HEK293 (cell line): ENCODE measurements around the gene CAMK2G.

Source experiments
- CTCF ChIA-PET: fragments of 350-600 bp; formaldehyde crosslinking; extraction: SDS; loops from one replicate; lab custom pipeline; 2021; ENCODE audit warnings: antibody characterized with exemption; lab: Yijun Ruan, JAX
- POLR2A ChIA-PET: fragments of 300-600 bp; formaldehyde crosslinking; extraction: SDS; loops from one replicate; lab custom pipeline; 2020; ENCODE audit warnings: antibody characterized with exemption, inconsistent platforms; lab: Yijun Ruan, JAX
- H3K27ac ChIP-seq: fragments of 200-500 bp; sonication (Bioruptor generic); 2 replicates; pipeline ENCODE4 v1.5.1; 2014; ENCODE audit warnings: low read depth, low read length, control low read depth, inconsistent platforms; ENCODE audit errors: extremely low read depth
- H3K36me3 ChIP-seq, 2 experiments: fragments of 200-500 bp in 1 of 2; sonication (Bioruptor generic) in 1 of 2; 1 replicate in 1 of 2; 2 replicates in 1 of 2; pipeline ENCODE4 v1.5.1; 2014 to 2017; ENCODE audit warnings: inconsistent platforms in 2 of 2, low read length in 2 of 2; ENCODE audit not compliant: control insufficient read depth in 2 of 2, insufficient read depth in 1 of 2
- H3K4me1 ChIP-seq: fragments of 200-500 bp; sonication (Bioruptor generic); 2 replicates; pipeline ENCODE4 v1.5.1; 2014; ENCODE audit warnings: mild to moderate bottlenecking, low read length, inconsistent platforms; ENCODE audit not compliant: control insufficient read depth, insufficient read depth
- H3K4me3 ChIP-seq: 2 replicates; pipeline ENCODE4 v1.5.1; 2011; ENCODE audit warnings: low read depth, mild to moderate bottlenecking, control low read depth, low read length, moderate library complexity
- H3K9me3 ChIP-seq: fragments of 200-500 bp; sonication (Bioruptor generic); 2 replicates; pipeline ENCODE4 v1.5.1; 2014; ENCODE audit warnings: low read depth, low read length, inconsistent platforms; ENCODE audit not compliant: control insufficient read depth, insufficient read depth
- BCL11A ChIP-seq: fragments of 450-650 bp; formaldehyde crosslinking; IDR thresholded peaks from 2 replicates; pipeline ENCODE4 v1.5.1; 2016; ENCODE audit warnings: low read depth, missing biosample characterization, missing genetic modification characterization
- BCL11B ChIP-seq: fragments of 450-650 bp; formaldehyde crosslinking; IDR thresholded peaks from 2 replicates; pipeline ENCODE4 v1.5.1; 2016; ENCODE audit warnings: low read depth, missing biosample characterization, missing genetic modification characterization
- PATZ1 ChIP-seq: fragments of 450-650 bp; formaldehyde crosslinking; IDR thresholded peaks from 2 replicates; pipeline ENCODE4 v1.5.1; 2016; ENCODE audit warnings: missing biosample characterization, missing genetic modification characterization
- REPIN1 ChIP-seq: fragments of 450-650 bp; formaldehyde crosslinking; IDR thresholded peaks from 2 replicates; pipeline ENCODE4 v1.5.1; 2017; ENCODE audit warnings: missing biosample characterization, missing genetic modification characterization, low read depth
- REST ChIP-seq: fragments of 450-650 bp; formaldehyde crosslinking; IDR thresholded peaks from 2 replicates; pipeline ENCODE4 v1.5.1; 2016; ENCODE audit warnings: missing biosample characterization, missing genetic modification characterization
- ZBTB6 ChIP-seq: fragments of 450-650 bp; formaldehyde crosslinking; IDR thresholded peaks from 2 replicates; pipeline ENCODE4 v1.5.1; 2017; ENCODE audit warnings: missing biosample characterization, missing genetic modification characterization
- ZNF488 ChIP-seq: fragments of 450-650 bp; formaldehyde crosslinking; IDR thresholded peaks from 2 replicates; pipeline ENCODE4 v1.5.1; 2016; ENCODE audit warnings: missing biosample characterization, missing genetic modification characterization
- ZNF544 ChIP-seq: fragments of 450-650 bp; formaldehyde crosslinking; IDR thresholded peaks from 2 replicates; pipeline ENCODE4 v1.5.0; 2017; ENCODE audit warnings: missing biosample characterization, missing genetic modification characterization
- ZNF626 ChIP-seq: fragments of 450-650 bp; sonication (Bioruptor Pico); formaldehyde crosslinking; IDR thresholded peaks from 2 replicates; pipeline ENCODE4 v1.5.1; 2018; ENCODE audit warnings: missing biosample characterization, missing genetic modification characterization, inconsistent platforms
- TF ChIP-seq, protein P1 (sequence below): fragments of 450-650 bp; formaldehyde crosslinking; IDR thresholded peaks from 2 replicates; pipeline ENCODE4 v1.5.1; 2016; ENCODE audit warnings: missing biosample characterization, missing genetic modification characterization

CAMK2G gene

GRCh38 chr10:73843261-73843660 lies 31.1 kb downstream of the CAMK2G start:
- TF ChIP-seq ZNF544 (tag by site-specific recombination) (no peak), PATZ1 (no peak), ZBTB6 (tag by site-specific recombination) (no peak), BCL11A (tag by site-specific recombination) (no peak), REPIN1 (tag by site-specific recombination) (no peak), ZNF488 (no peak), ZNF626 (no peak), BCL11B (tag by site-specific recombination) (no peak)
- TF ChIP-seq, protein P1, sequence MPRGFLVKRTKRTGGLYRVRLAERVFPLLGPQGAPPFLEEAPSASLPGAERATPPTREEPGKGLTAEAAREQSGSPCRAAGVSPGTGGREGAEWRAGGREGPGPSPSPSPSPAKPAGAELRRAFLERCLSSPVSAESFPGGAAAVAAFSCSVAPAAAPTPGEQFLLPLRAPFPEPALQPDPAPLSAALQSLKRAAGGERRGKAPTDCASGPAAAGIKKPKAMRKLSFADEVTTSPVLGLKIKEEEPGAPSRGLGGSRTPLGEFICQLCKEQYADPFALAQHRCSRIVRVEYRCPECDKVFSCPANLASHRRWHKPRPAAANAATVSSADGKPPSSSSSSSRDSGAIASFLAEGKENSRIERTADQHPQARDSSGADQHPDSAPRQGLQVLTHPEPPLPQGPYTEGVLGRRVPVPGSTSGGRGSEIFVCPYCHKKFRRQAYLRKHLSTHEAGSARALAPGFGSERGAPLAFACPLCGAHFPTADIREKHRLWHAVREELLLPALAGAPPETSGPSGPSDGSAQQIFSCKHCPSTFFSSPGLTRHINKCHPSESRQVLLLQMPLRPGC (tag by site-specific recombination), result no peak
- Histone ChIP-seq H3K4me1 (no peaks in the 10 kb centered on the region), H3K36me3 (peaks cover 7 to 67% of the 10 kb centered on the region in 2 experiments; a peak in 2 of 3 replicates), H3K9me3 (no peaks in the 10 kb centered on the region), H3K4me3 (no peak overlapping the region), H3K27ac (no peak overlapping the region)
- ChIA-PET POLR2A (interaction anchor here (0.7 kb wide), 1 partner anchor 454 kb away, joined by 3 read pairs; no protein-coding TSS in a partner anchor), CTCF (interaction anchor here (0.6 to 12.7 kb wide), 2 partner anchors 26 to 35 kb away, joined by 3 to 267 read pairs; partner anchors contain the start of gene CAMK2G)

DNA sequence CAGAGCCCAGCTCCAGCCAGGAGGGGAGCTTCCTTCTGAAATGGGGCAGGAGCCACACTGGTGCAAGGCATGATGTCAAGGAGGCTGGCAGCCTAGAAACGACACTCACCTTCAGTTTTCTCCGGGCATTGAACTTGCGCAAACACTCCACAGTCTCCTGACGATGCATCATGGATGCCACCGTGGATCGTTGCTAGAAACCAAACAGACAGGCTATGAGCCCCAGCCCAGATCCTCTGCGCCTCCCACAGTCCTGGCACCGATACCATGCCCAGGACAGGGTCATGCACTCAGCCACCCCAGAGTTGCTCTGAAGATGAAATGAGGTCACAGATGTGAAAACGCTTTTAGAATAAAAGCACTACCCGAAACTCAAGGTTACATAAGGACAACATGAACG lies 32.0 kb downstream of the CAMK2G start:
- TF ChIP-seq REST (tag by site-specific recombination), result no peak
- peaks cover 7 to 67% of the 10 kb centered on the region in 2 experiments; a peak in 2 of 3 replicates for H3K36me3 ChIP-seq
- no peak overlapping the region for H3K27ac ChIP-seq
- ChIA-PET CTCF (interaction anchor here (12.7 kb wide), 1 partner anchor 36 kb away, joined by 267 read pairs; the partner anchor contains the start of gene CAMK2G), POLR2A (no interaction called here)
- H3K9me3 ChIP-seq, result no peaks in the 10 kb centered on the region
- no peak overlapping the region for H3K4me3 ChIP-seq
- no peaks in the 10 kb centered on the region for H3K4me1 ChIP-seq
